Tibial artery (tissue), 4 donors: ENCODE measurements around the gene USF3.

Experiments
- DNase-seq, 2 donors: peaks; one replicate each; pipeline ENCODE4 v3.0.0-alpha.2; 2019
- H3K27ac ChIP-seq, 2 donors: fragments of 200-600 bp; sonication (generic) in 1 of 2; 1 replicate in 1 of 2; 2 replicates in 1 of 2; pipeline ENCODE4 v1.5.1; 2018 to 2019; ENCODE audit warnings: mild to moderate bottlenecking in 1 of 2
- H3K27me3 ChIP-seq, 2 donors: fragments of 200-600 bp; sonication (generic) in 1 of 2; one replicate each; pipeline versions ENCODE4 v1.5.1 to v1.6.0; 2016 to 2019
- H3K36me3 ChIP-seq, 3 donors: fragments of 200-600 bp; sonication (generic) in 2 of 3; one replicate each; pipeline ENCODE4 v1.5.1; 2016 to 2019; ENCODE audit warnings: mild to moderate bottlenecking in 2 of 3
- H3K4me1 ChIP-seq, 4 donors: fragments of 200-600 bp; sonication (generic) in 2 of 4; 1 replicate in 3 of 4; 2 replicates in 1 of 4; pipeline ENCODE4 v1.5.1; 2016 to 2019
- H3K4me3 ChIP-seq, 2 donors: fragments of 200-600 bp; sonication (generic) in 1 of 2; 1 replicate in 1 of 2; 2 replicates in 1 of 2; pipeline ENCODE4 v1.5.1; 2018 to 2019; ENCODE audit warnings: mild to moderate bottlenecking in 2 of 2
- H3K9me3 ChIP-seq, 3 donors: fragments of 200-600 bp; sonication (generic) in 1 of 3; one replicate each; pipeline ENCODE4 v1.5.1; 2016 to 2019
- intact Hi-C: fragments of 100-400 bp; cut with DNase I; formaldehyde crosslinking; loops from one replicate; pipeline ENCODE4 v1.15.0; 2023; ENCODE audit warnings: low total_unique reads
- TF ChIP-seq, protein P1 (sequence below), 2 experiments: fragments of 200-600 bp in 1 of 2; fragments of 450-650 bp in 1 of 2; IDR thresholded peaks; one replicate each; pipeline ENCODE4 v1.5.1; 2017 to 2019; ENCODE audit warnings: antibody characterized with exemption in 2 of 2, mild to moderate bottlenecking in 1 of 2, moderate library complexity in 1 of 2

USF3 gene

GRCh38 chr3:113696658-113697499 lies 437 bp upstream of the USF3 start:
- no peaks in the 10 kb centered on the region for H3K9me3 ChIP-seq
- H3K36me3 ChIP-seq = no peaks in the 10 kb centered on the region
- H3K4me1 ChIP-seq = peaks cover 0 to 39% (median 17%) of the 10 kb centered on the region in 4 donors
- TF ChIP-seq, protein P1, sequence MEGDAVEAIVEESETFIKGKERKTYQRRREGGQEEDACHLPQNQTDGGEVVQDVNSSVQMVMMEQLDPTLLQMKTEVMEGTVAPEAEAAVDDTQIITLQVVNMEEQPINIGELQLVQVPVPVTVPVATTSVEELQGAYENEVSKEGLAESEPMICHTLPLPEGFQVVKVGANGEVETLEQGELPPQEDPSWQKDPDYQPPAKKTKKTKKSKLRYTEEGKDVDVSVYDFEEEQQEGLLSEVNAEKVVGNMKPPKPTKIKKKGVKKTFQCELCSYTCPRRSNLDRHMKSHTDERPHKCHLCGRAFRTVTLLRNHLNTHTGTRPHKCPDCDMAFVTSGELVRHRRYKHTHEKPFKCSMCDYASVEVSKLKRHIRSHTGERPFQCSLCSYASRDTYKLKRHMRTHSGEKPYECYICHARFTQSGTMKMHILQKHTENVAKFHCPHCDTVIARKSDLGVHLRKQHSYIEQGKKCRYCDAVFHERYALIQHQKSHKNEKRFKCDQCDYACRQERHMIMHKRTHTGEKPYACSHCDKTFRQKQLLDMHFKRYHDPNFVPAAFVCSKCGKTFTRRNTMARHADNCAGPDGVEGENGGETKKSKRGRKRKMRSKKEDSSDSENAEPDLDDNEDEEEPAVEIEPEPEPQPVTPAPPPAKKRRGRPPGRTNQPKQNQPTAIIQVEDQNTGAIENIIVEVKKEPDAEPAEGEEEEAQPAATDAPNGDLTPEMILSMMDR (IDR thresholded peaks at IDR 0.05) = peak in 1 of 2 experiments; percentile 13
- peak overlapping the region; percentile 100 for H3K4me3 ChIP-seq
- no peaks in the 10 kb centered on the region for H3K27me3 ChIP-seq
- intact Hi-C loops = loop anchor here (2.0 to 10.0 kb wide), 2 partner anchors 50 to 182 kb away; partner anchors contain the start of genes ATP6V1A, NAA50 and SPICE1
- H3K27ac ChIP-seq = peak overlapping the region; percentile 99
- peak; percentile 100 for DNase-seq

GRCh38 chr3:113695431-113695785 lies 1.0 kb downstream of the USF3 start:
- TF ChIP-seq, protein P1 (IDR thresholded peaks at IDR 0.05) = no peak
- Histone ChIP-seq H3K27ac (peak overlapping the region; percentile 99), H3K27me3 (no peaks in the 10 kb centered on the region), H3K9me3 (no peaks in the 10 kb centered on the region), H3K36me3 (no peaks in the 10 kb centered on the region), H3K4me3 (peak overlapping the region; percentile 100), H3K4me1 (peaks cover 0 to 39% (median 21%) of the 10 kb centered on the region in 4 donors)
- intact Hi-C loops = loop anchor here (10.0 kb wide), 1 partner anchor 181 kb away; the partner anchor contains the start of gene SPICE1
- DNase-seq = no peak

GRCh38 chr3:113690482-113690881 lies 6.0 kb downstream of the USF3 start:
- no peak for DNase-seq
- intact Hi-C loops = loop anchor here (10.0 kb wide), 1 partner anchor 176 kb away; the partner anchor contains the start of gene SPICE1
- Histone ChIP-seq H3K36me3 (peaks cover 0 to 5% (median 0%) of the 10 kb centered on the region in 3 donors), H3K27ac (no peak overlapping the region), H3K27me3 (no peaks in the 10 kb centered on the region), H3K4me3 (no peak overlapping the region), H3K4me1 (peaks cover 0 to 23% (median 15%) of the 10 kb centered on the region in 4 donors), H3K9me3 (no peaks in the 10 kb centered on the region)
- TF ChIP-seq, protein P1 (IDR thresholded peaks at IDR 0.05) = no peak

GRCh38 chr3:113685956-113686721 lies 10.3 kb downstream of the USF3 start:
- no peak for DNase-seq
- TF ChIP-seq, protein P1 (IDR thresholded peaks at IDR 0.05) = no peak
- intact Hi-C loops = no loop called here

DNA sequence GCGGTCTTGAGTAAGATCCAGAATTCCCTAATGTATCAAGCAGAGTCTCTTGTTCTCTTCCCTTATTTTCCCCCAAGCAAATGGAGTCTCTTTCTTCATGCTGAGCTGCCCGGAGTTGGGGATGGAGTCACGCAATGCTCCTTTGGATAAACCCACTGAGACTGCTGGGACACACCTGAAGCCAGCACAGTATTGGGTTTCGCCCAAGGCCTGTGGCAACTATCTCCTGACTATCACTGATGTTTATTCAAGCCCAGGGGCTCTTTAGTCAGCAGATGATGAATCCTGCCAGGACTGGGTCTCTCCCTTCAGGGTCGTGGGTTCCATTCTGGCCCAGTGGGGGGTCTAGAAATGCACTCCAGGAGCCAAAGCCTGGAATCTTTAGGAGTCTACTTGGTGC lies 11.3 kb downstream of the USF3 start:
- intact Hi-C loops = no loop called here
- Histone ChIP-seq H3K4me3 (no peak overlapping the region), H3K4me1 (peaks cover 0 to 5% (median 0%) of the 10 kb centered on the region in 4 donors), H3K36me3 (peaks cover 0 to 5% (median 0%) of the 10 kb centered on the region in 3 donors), H3K27ac (no peak overlapping the region), H3K27me3 (no peaks in the 10 kb centered on the region), H3K9me3 (peaks cover 0 to 4% (median 0%) of the 10 kb centered on the region in 3 donors)
- DNase-seq = no peak
- TF ChIP-seq, protein P1 (IDR thresholded peaks at IDR 0.05) = no peak

More at GRCh38 chr3:113685956-113686721, 10.3 kb downstream of the USF3 start:
- H3K9me3 ChIP-seq = peaks cover 0 to 4% (median 0%) of the 10 kb centered on the region in 3 donors
- no peaks in the 10 kb centered on the region for H3K27me3 ChIP-seq
- H3K4me1 ChIP-seq = peaks cover 0 to 5% (median 1%) of the 10 kb centered on the region in 4 donors
- no peak overlapping the region for H3K27ac ChIP-seq
- H3K36me3 ChIP-seq = peaks cover 0 to 5% (median 0%) of the 10 kb centered on the region in 3 donors
- no peak overlapping the region for H3K4me3 ChIP-seq
